ENCODE data around the gene EWSR1. TPM values are rescaled to one million over a fixed set of nuclear protein-coding genes. Genes with fewer than 3 reads are reported as not detected.

Gene EWSR1
- polyA plus RNA-seq, 1 donor from 2014 or later = 277 TPM

GRCh38 chr22:29329581-29329980, 61.5 kb downstream of the EWSR1 start:
- Histone ChIP-seq H3K9ac (ENCODE audit: low read length) (no peak overlapping the region), H3K27ac (ENCODE audit: low read length) (no peak overlapping the region), H3K36me3 (ENCODE audit: insufficient read depth, low read length) (no peaks in the 10 kb centered on the region)

GRCh38 chr22:29330291-29330690, 62.2 kb downstream of the EWSR1 start:
- Histone ChIP-seq H3K4me2 (ENCODE audit: low read length) (no peak overlapping the region), H3K36me3 (ENCODE audit: insufficient read depth, low read length) (no peaks in the 10 kb centered on the region), H3K27me3 (ENCODE audit: insufficient read depth, low read depth, low read length) (no peaks in the 10 kb centered on the region)
- TF ChIP-seq, protein P1, sequence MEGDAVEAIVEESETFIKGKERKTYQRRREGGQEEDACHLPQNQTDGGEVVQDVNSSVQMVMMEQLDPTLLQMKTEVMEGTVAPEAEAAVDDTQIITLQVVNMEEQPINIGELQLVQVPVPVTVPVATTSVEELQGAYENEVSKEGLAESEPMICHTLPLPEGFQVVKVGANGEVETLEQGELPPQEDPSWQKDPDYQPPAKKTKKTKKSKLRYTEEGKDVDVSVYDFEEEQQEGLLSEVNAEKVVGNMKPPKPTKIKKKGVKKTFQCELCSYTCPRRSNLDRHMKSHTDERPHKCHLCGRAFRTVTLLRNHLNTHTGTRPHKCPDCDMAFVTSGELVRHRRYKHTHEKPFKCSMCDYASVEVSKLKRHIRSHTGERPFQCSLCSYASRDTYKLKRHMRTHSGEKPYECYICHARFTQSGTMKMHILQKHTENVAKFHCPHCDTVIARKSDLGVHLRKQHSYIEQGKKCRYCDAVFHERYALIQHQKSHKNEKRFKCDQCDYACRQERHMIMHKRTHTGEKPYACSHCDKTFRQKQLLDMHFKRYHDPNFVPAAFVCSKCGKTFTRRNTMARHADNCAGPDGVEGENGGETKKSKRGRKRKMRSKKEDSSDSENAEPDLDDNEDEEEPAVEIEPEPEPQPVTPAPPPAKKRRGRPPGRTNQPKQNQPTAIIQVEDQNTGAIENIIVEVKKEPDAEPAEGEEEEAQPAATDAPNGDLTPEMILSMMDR (IDR thresholded peaks at IDR 0.05; ENCODE audit: poor library complexity, severe bottlenecking) = no peak
- TF ChIP-seq EZH2 (IDR thresholded peaks at IDR 0.05; ENCODE audit: borderline replicate concordance, insufficient read depth, low read length, poor library complexity, severe bottlenecking) = no peak
- TF ChIP-seq POLR2AphosphoS5 (IDR thresholded peaks at IDR 0.05) = no peak
- TF ChIP-seq SMC3 (conservative IDR thresholded peaks at IDR 0.05; ENCODE audit: poor library complexity) = no peak
- no peak for TF ChIP-seq TAF1 (IDR thresholded peaks at IDR 0.05; ENCODE audit: low read depth)
- no peak for TF ChIP-seq RAD21 (conservative IDR thresholded peaks at IDR 0.05)
- TF ChIP-seq EP300 (conservative IDR thresholded peaks at IDR 0.05; ENCODE audit: poor library complexity, severe bottlenecking) = no peak
- no peak for TF ChIP-seq MXI1 (conservative IDR thresholded peaks at IDR 0.05; ENCODE audit: poor library complexity, severe bottlenecking)

More at GRCh38 chr22:29329581-29329980, 61.5 kb downstream of the EWSR1 start:
- Histone ChIP-seq H3K4me3 (ENCODE audit: low read length) (no peak overlapping the region), H3K27me3 (ENCODE audit: insufficient read depth, low read depth, low read length) (no peaks in the 10 kb centered on the region), H3K4me2 (ENCODE audit: low read length) (no peak overlapping the region), H3K79me2 (replicated peaks; ENCODE audit: insufficient read depth, low read length) (no peaks in the 10 kb centered on the region), H3F3A (ENCODE audit: insufficient read depth, low read length, poor library complexity, severe bottlenecking) (no peaks in the 10 kb centered on the region), H3K9me3 (ENCODE audit: low read length) (no peaks in the 10 kb centered on the region), H2AFZ (ENCODE audit: low read depth, low read length) (no peak overlapping the region), H3K9me2 (ENCODE audit: insufficient read depth, low read length) (no peaks in the 10 kb centered on the region), H4K20me1 (ENCODE audit: insufficient read depth) (no peaks in the 10 kb centered on the region)
- TF ChIP-seq, protein P1 (IDR thresholded peaks at IDR 0.05; ENCODE audit: poor library complexity, severe bottlenecking) = no peak
- TF ChIP-seq EP300 (conservative IDR thresholded peaks at IDR 0.05; ENCODE audit: poor library complexity, severe bottlenecking) (no peak), MXI1 (conservative IDR thresholded peaks at IDR 0.05; ENCODE audit: poor library complexity, severe bottlenecking) (no peak), SMC3 (conservative IDR thresholded peaks at IDR 0.05; ENCODE audit: poor library complexity) (no peak), EZH2 (IDR thresholded peaks at IDR 0.05; ENCODE audit: borderline replicate concordance, insufficient read depth, low read length, poor library complexity, severe bottlenecking) (no peak), RAD21 (conservative IDR thresholded peaks at IDR 0.05) (no peak), POLR2AphosphoS5 (IDR thresholded peaks at IDR 0.05) (no peak), TAF1 (IDR thresholded peaks at IDR 0.05; ENCODE audit: low read depth) (no peak), REST (IDR thresholded peaks at IDR 0.05; ENCODE audit: borderline replicate concordance) (no peak)

More at GRCh38 chr22:29330291-29330690, 62.2 kb downstream of the EWSR1 start:
- no peak overlapping the region for H3K27ac ChIP-seq (ENCODE audit: low read length)
- H4K20me1 ChIP-seq (ENCODE audit: insufficient read depth) = no peaks in the 10 kb centered on the region
- H3F3A ChIP-seq (ENCODE audit: insufficient read depth, low read length, poor library complexity, severe bottlenecking) = no peaks in the 10 kb centered on the region
- no peaks in the 10 kb centered on the region for H3K9me3 ChIP-seq (ENCODE audit: low read length)
- H3K4me3 ChIP-seq (ENCODE audit: low read length) = no peak overlapping the region
- no peaks in the 10 kb centered on the region for H3K79me2 ChIP-seq (replicated peaks; ENCODE audit: insufficient read depth, low read length)
- no peak overlapping the region for H2AFZ ChIP-seq (ENCODE audit: low read depth, low read length)
- H3K9me2 ChIP-seq (ENCODE audit: insufficient read depth, low read length) = no peaks in the 10 kb centered on the region
- H3K9ac ChIP-seq (ENCODE audit: low read length) = no peak overlapping the region

Measured in neural cell (in vitro differentiated cells).